ENCODE data around the gene AK4.

- TF ChIP-seq CTCF (IDR thresholded peaks at IDR 0.05) (no peak), NR1H2 (CRISPR knock-in tag; IDR thresholded peaks at IDR 0.05) (no peak)
These were observed 50.1 kb downstream of the AK4 start for GRCh38 chr1:65198096-65198495.
